Activated T-helper 2 cell treated with anti-CD3 and anti-CD28 coated beads, Interferon-gamma antibody, Interleukin-2, Interleukin-4, amounts not matched to agents 10 μg/mL and 5 μg/mL and 100 μg/mL, durations not matched to agents 14 hours and 24 hours and 36 hours (primary cell): ENCODE results near the gene RAB3C. TPM values are rescaled to one million over a fixed set of nuclear protein-coding genes. Genes with fewer than 3 reads are reported as not detected.

Experiments
- DNase-seq: peaks from one replicate; pipeline ENCODE4 v3.0.0; 2021; ENCODE audit warnings: low spot score
- H3K27ac Mint-ChIP-seq: one replicate; pipeline ENCODE4 v1.8.0; 2021; ENCODE audit warnings: mixed read lengths
- H3K27me3 Mint-ChIP-seq: one replicate; pipeline ENCODE4 v1.8.0; 2021; ENCODE audit warnings: low read depth, mixed read lengths
- H3K36me3 Mint-ChIP-seq: one replicate; pipeline ENCODE4 v1.8.0; 2021; ENCODE audit warnings: low read depth, mixed read lengths
- H3K4me1 Mint-ChIP-seq: one replicate; pipeline ENCODE4 v1.8.0; 2021; ENCODE audit warnings: low read depth, mixed read lengths
- H3K4me3 Mint-ChIP-seq: one replicate; pipeline ENCODE4 v1.8.0; 2021; ENCODE audit warnings: low read depth, mild to moderate bottlenecking, moderate library complexity, mixed read lengths
- H3K9me3 Mint-ChIP-seq: one replicate; pipeline ENCODE4 v1.8.0; 2021; ENCODE audit warnings: mixed read lengths
- intact Hi-C: fragments of 100-400 bp; cut with micrococcal nuclease; formaldehyde crosslinking; loops from one replicate; pipeline ENCODE4 v1.15.1; 2023
- total RNA-seq: library from RNA; stranded (reverse); gene quantifications from 2 replicates; pipeline ENCODE4 v1.2.3, GENCODE V29; 2022

RAB3C gene
- total RNA-seq, 1 donor from 2014 or later = not detected

DNA sequence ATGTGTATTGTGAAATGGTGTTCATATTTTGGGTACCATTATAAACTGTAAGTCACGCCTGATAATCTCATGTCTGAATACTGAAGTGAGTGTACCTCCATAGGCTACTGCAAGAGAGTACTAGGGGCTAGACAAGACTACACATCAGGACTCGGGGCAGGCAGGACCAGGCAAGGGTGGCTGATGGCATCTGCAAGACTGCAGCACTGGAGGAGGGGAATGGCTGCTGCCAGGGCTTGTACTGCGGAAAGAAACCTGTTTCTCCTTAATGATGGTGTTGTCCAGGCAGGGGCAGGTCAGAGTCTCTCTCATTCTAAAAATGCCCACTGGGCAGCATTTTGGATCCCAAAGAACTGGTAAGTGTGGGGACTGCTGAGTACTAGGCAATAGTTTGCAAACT, 172.5 kb downstream of the RAB3C start:
- Mint-ChIP-seq H3K27me3 (peaks cover 6% of the 10 kb centered on the region), H3K9me3 (no peaks in the 10 kb centered on the region), H3K4me1 (peaks cover 20% of the 10 kb centered on the region), H3K36me3 (no peaks in the 10 kb centered on the region), H3K27ac (no peak overlapping the region), H3K4me3 (no peak overlapping the region)
- intact Hi-C loops = no loop called here
- DNase-seq = no peak

DNA sequence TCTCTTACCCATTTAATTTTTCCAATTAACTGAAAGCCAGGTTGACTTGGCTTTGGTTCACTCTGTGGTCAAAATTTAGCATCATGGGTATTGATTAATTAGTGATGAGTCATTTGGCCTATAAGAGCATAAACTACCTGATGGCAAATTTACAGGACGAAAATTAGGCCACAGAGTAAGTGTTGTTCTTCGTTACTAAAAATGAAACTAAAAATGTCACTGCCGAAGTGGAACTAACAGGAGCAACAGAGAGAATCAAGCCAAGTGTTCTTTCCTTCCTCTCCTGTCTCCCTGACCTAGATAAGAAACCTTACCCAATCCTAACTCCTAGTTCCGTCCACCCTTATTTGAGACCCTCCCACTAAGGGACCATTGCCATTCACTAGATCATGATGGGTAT, 176.9 kb downstream of the RAB3C start:
- H3K36me3 Mint-ChIP-seq = no peaks in the 10 kb centered on the region
- no peak overlapping the region for H3K27ac Mint-ChIP-seq
- peak overlapping the region; percentile 68 for H3K4me3 Mint-ChIP-seq
- H3K27me3 Mint-ChIP-seq = peaks cover 3% of the 10 kb centered on the region
- H3K4me1 Mint-ChIP-seq = peaks cover 27% of the 10 kb centered on the region
- no peaks in the 10 kb centered on the region for H3K9me3 Mint-ChIP-seq
- no peak for DNase-seq
- intact Hi-C loops = loop anchor here (5.0 kb wide), 1 partner anchor 38 kb away; no protein-coding TSS in a partner anchor

DNA sequence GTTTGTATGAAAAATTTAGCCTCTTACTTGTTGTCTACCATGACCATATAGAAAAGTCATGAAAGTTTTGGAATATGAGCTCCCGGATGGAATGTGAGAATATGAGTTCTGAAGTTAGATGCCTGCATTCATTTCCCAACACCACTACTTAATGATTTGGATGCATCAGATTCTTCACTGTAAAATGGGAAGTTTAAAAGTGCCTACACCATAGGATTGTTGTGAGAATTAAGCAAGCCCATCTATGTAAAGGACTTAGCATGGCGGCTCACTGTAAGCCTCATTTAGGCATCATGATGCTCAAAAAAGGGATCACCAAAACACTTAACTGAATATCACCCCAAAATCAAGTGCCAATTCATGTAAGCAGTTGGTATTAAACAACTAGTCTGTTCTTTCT, 177.3 kb downstream of the RAB3C start:
- H3K27me3 Mint-ChIP-seq = peaks cover 2% of the 10 kb centered on the region
- intact Hi-C loops = loop anchor here (5.0 kb wide), 1 partner anchor 37 kb away; no protein-coding TSS in a partner anchor
- H3K9me3 Mint-ChIP-seq = no peaks in the 10 kb centered on the region
- no peak overlapping the region for H3K27ac Mint-ChIP-seq
- H3K4me3 Mint-ChIP-seq = peak overlapping the region; percentile 68
- H3K4me1 Mint-ChIP-seq = peaks cover 29% of the 10 kb centered on the region
- no peaks in the 10 kb centered on the region for H3K36me3 Mint-ChIP-seq
- DNase-seq = no peak

DNA sequence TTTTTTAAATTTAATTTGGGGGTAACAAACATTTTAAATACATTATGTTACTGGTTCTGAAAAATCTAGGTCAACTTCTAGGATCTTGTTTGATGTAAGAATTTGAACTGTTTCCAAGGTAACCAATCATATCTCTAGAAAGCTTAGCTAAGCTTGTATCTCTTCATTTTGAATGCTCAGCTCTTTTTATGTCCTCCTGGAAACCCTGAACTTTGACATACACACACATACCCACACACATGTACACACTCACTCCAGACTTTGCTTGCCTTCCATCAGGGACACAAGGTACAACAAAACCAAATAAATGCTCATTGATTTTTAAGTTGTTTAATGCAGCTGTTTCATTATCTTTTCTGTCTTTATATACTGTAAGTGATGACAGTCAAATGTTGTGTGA, 178.5 kb downstream of the RAB3C start:
- Mint-ChIP-seq H3K9me3 (no peaks in the 10 kb centered on the region), H3K27ac (no peak overlapping the region), H3K4me3 (no peak overlapping the region), H3K27me3 (no peaks in the 10 kb centered on the region), H3K4me1 (peaks cover 35% of the 10 kb centered on the region), H3K36me3 (no peaks in the 10 kb centered on the region)
- DNase-seq = no peak
- intact Hi-C loops = loop anchor here (5.0 kb wide), 1 partner anchor 36 kb away; no protein-coding TSS in a partner anchor

DNA sequence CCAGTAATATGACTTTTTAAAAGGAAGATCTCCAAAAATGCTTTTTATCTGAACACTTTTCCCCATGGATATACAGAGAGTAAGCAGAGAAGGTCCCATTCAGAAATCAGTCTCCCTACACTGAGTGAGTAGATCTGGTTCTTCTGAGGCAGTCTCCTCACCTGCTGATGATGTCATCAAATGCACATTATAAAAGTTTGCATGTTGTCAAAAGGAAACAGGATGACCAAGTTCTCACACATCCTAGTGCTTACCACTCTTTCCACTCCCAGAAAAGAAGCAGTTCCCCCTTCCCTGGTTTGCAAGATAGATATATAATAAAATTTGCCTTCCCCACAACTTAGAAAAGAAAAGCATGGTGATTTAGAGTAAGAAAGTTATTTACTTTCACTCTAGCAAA, 180.5 kb downstream of the RAB3C start:
- intact Hi-C loops = loop anchor here (5.0 kb wide), 1 partner anchor 34 kb away; no protein-coding TSS in a partner anchor
- no peaks in the 10 kb centered on the region for H3K9me3 Mint-ChIP-seq

DNA sequence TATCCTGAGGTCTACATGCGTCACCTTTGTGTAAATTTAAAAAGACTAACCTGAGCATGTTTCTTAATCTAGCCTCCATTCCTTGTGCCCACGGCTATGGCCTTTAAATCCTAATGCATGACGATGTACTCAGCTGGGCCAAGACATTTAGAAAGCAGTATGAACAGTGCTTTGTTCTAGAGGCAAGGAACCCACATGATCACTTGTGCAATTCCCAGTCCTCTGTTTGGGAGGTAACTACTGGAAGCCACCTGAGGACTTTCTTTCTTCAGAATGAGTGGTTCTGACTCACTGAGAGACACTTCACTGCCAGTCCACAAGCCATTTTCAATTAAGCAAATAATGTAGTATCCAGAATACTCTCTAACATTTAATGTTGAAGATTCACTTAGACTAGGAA, 181.3 kb downstream of the RAB3C start:
- H3K27me3 Mint-ChIP-seq = no peaks in the 10 kb centered on the region
- no peak for DNase-seq
- no peak overlapping the region for H3K4me3 Mint-ChIP-seq
- H3K27ac Mint-ChIP-seq = no peak overlapping the region
- H3K4me1 Mint-ChIP-seq = peaks cover 30% of the 10 kb centered on the region
- no peaks in the 10 kb centered on the region for H3K36me3 Mint-ChIP-seq
- no peaks in the 10 kb centered on the region for H3K9me3 Mint-ChIP-seq
- intact Hi-C loops = loop anchor here (5.0 kb wide), 1 partner anchor 33 kb away; no protein-coding TSS in a partner anchor

More for the DNA sequence above, 180.5 kb downstream of the RAB3C start:
- no peak overlapping the region for H3K27ac Mint-ChIP-seq
- no peak overlapping the region for H3K4me3 Mint-ChIP-seq
- H3K36me3 Mint-ChIP-seq = no peaks in the 10 kb centered on the region
- peaks cover 35% of the 10 kb centered on the region for H3K4me1 Mint-ChIP-seq
- no peaks in the 10 kb centered on the region for H3K27me3 Mint-ChIP-seq
- DNase-seq = no peak

DNA sequence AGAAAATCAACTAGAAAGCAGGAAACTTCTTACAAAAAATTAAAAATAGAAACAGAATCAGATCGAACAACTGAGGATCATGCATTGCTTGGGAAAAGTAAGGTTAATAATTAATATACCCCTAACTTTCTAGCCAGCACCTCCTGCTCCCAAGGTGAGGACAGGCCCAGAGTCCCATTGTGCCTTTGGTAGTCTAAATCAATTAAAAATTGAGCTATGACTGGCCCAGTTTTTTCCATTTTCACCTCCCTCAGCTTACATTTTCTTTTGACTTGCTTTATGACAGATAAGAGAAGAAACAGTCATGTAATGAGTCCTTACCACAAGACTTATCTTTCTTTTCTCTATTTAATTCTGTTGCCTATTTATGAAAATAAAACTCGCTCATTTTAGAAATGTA, 182.2 kb downstream of the RAB3C start:
- intact Hi-C loops = loop anchor here (1.0 kb wide), 1 partner anchor 10 kb away; no protein-coding TSS in a partner anchor
- Mint-ChIP-seq H3K4me3 (no peak overlapping the region), H3K4me1 (peaks cover 21% of the 10 kb centered on the region)

DNA sequence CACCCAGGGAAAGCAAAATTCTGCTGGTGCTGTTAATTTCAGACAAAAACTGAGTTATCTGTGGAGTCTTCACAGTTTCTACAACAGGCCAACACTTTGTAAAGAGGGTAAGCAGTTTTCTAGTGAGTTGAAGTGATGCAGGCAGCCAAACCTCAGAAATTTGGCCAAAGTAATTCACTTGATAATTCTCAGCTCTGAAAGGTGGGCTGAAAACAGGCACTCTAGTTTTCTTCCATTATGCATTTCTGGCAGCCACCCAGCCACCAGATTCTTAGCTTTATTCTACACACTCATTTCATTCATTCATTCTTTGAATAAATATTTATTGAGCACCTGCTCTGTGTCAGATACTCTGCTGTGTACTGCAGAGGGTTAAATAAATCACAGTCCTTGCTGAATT, 184.2 kb downstream of the RAB3C start:
- peaks cover 2% of the 10 kb centered on the region for H3K27me3 Mint-ChIP-seq
- H3K36me3 Mint-ChIP-seq = no peaks in the 10 kb centered on the region
- H3K27ac Mint-ChIP-seq = no peak overlapping the region
- DNase-seq = no peak
- H3K4me1 Mint-ChIP-seq = peaks cover 14% of the 10 kb centered on the region
- H3K4me3 Mint-ChIP-seq = no peak overlapping the region
- intact Hi-C loops = no loop called here
- H3K9me3 Mint-ChIP-seq = no peaks in the 10 kb centered on the region

More for the DNA sequence above, 182.2 kb downstream of the RAB3C start:
- Mint-ChIP-seq H3K9me3 (no peaks in the 10 kb centered on the region), H3K36me3 (no peaks in the 10 kb centered on the region), H3K27me3 (no peaks in the 10 kb centered on the region), H3K27ac (no peak overlapping the region)
- DNase-seq = no peak

DNA sequence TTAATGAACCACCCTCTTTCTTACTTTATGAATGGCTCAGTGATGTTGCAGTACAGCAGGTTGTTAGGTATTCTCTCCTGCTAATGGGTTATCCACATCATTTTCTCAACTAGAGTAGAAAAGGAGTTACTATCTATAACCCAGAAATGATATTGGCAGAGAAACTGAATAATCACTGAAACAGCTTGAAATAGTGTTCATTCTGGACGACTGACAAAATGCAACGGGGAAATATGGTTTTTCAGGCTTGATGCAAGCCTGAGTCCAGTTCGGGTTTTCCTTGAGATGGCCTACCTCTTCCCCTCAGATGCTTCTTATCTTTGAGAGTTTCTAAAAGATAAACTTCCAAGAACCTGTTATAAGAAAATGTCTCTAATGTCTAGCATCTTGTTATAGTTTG, 187.3 kb downstream of the RAB3C start:
- intact Hi-C loops = no loop called here
- no peak overlapping the region for H3K4me3 Mint-ChIP-seq
- DNase-seq = no peak
- H3K9me3 Mint-ChIP-seq = no peaks in the 10 kb centered on the region
- no peaks in the 10 kb centered on the region for H3K36me3 Mint-ChIP-seq
- H3K27me3 Mint-ChIP-seq = peaks cover 5% of the 10 kb centered on the region
- no peak overlapping the region for H3K27ac Mint-ChIP-seq
- peaks cover 9% of the 10 kb centered on the region for H3K4me1 Mint-ChIP-seq

DNA sequence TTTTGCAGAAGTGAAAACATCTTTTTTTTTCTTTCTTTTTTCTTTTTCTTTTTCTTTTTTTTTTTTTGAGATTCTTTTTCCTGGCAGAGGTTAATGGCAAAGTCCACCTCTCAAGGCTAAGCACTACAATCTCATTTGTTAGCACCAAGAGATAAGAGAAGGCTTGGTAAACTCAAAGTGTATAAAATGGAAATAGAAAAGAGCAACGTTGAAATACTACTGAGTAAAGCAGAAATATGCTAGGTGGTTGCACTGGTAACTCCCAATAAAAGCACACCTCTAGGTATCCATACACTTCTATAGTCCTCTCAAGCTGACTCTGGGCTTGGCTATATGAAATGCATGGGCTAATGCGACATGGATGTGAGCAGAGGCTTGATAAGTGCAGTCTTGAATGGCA, 188.9 kb downstream of the RAB3C start:
- DNase-seq = no peak
- H3K9me3 Mint-ChIP-seq = no peaks in the 10 kb centered on the region
- H3K27me3 Mint-ChIP-seq = peaks cover 5% of the 10 kb centered on the region
- peaks cover 11% of the 10 kb centered on the region for H3K4me1 Mint-ChIP-seq
- no peaks in the 10 kb centered on the region for H3K36me3 Mint-ChIP-seq
- intact Hi-C loops = no loop called here
- H3K27ac Mint-ChIP-seq = no peak overlapping the region
- H3K4me3 Mint-ChIP-seq = no peak overlapping the region

DNA sequence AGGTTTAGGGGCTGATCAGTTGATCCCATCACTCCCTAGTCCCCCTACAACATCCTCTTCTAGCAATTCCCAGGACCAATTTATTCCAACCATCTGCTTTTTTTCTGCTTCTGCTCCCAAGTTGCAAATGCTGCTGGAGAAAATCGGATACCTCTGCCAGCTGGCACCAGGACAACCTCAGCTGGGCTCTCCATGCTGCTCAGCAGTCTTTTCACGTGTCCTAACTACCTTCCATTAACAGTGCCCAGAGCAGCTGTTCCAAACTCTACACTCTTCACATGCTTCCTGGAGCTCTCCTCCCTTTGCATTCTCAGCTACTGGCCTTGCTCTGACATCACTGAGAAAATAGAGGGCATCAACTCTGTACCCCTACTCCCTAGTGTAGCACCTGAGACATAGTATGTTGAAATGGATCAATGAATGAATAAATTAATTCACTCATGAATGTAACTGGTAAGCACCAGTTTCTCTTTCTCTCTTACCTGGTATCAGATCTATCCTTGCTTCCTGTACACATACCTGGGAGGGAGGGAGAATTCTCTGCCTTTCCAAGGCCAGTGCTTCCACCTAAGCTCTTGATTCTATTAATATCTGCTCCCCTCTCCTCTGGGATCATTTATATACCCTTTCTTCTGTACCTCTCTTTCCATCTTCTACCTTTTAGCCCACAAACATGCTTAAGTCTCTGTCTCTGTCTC, 191.0 kb downstream of the RAB3C start:
- H3K9me3 Mint-ChIP-seq = no peaks in the 10 kb centered on the region
- DNase-seq = no peak
- H3K4me3 Mint-ChIP-seq = no peak overlapping the region
- intact Hi-C loops = no loop called here
- H3K4me1 Mint-ChIP-seq = peaks cover 11% of the 10 kb centered on the region
- peaks cover 8% of the 10 kb centered on the region for H3K27me3 Mint-ChIP-seq
- no peak overlapping the region for H3K27ac Mint-ChIP-seq
- H3K36me3 Mint-ChIP-seq = no peaks in the 10 kb centered on the region

DNA sequence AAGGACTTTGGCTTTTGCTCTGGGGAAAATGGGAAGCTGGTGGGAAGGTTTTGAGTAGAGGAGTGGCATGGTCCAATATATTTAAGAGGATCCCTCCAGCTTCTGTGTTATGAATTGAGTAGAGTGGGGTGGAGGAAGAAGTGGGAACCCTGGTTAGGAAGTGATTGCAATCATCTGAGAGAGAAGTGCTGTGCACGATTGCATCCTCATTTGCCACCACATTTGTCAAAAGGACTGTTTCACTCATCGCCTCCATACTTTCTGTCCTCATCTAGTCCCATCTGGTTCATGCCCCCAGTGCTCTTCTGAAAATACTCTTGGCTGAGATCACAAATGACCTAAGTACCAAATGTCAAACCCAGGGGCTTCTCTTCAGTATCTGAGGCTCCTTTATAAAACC, 192.1 kb downstream of the RAB3C start:
- H3K9me3 Mint-ChIP-seq = no peaks in the 10 kb centered on the region
- H3K27ac Mint-ChIP-seq = no peak overlapping the region
- H3K4me3 Mint-ChIP-seq = no peak overlapping the region

DNA sequence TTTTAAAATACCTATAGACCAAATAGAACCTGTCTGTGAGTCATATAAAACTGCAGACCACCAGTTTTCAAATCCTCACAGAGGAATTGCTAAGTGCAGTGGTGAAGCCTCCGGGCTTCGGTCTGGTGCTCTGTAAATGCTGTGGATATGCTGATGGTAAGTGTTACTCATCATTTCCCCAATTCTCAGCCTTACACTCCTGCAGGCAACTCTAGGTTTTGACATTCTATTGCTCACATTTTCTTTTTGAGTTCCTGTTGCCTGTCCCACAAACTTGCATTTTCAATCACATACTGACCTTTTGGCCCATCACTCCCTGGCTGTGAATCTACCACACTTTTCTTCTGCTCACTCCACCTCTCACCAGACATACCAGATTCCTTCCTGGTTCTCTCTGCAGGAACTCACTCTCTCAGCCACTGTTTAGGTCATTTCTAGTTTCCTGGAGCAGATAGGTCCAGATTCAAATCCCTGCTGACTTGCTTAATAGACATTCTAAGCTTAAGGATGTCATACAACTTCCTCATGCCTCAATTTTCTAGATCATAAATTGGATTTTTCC, 192.9 kb downstream of the RAB3C start:
- intact Hi-C loops = loop anchor here (1.0 kb wide), 1 partner anchor 10 kb away; no protein-coding TSS in a partner anchor
- Mint-ChIP-seq H3K4me3 (no peak overlapping the region), H3K4me1 (peaks cover 11% of the 10 kb centered on the region), H3K27ac (peak overlapping the region; percentile 2), H3K27me3 (peaks cover 8% of the 10 kb centered on the region), H3K9me3 (no peaks in the 10 kb centered on the region), H3K36me3 (no peaks in the 10 kb centered on the region)
- no peak for DNase-seq

More for the DNA sequence above, 192.1 kb downstream of the RAB3C start:
- DNase-seq = no peak
- Mint-ChIP-seq H3K36me3 (no peaks in the 10 kb centered on the region), H3K27me3 (peaks cover 8% of the 10 kb centered on the region), H3K4me1 (peaks cover 11% of the 10 kb centered on the region)
- intact Hi-C loops = loop anchor here (1.0 kb wide), 1 partner anchor 10 kb away; no protein-coding TSS in a partner anchor
